Activated naive CD8-positive, alpha-beta T cell treated with anti-CD3 and anti-CD28 coated beads, Interleukin-2, amount 10 ng/mL, durations not matched to agents 7 days and 5 days (primary cell): ENCODE measurements around the gene NMBR. TPM values are rescaled to one million over a fixed set of nuclear protein-coding genes. Genes with fewer than 3 reads are reported as not detected.
"Not testable (repeated sequence)": the region's sequence is repeated elsewhere in the genome, so short reads cannot be mapped to it uniquely, and the experiment has no call there.

Experiments used
- ATAC-seq: fragments of 150-1000 bp; cut with Tn5 transposase; one replicate; pipeline ENCODE4 v1.10.0; 2021; ENCODE audit warnings: low read depth, moderate library complexity
- POLR2A ChIA-PET: fragments of 350-600 bp; sonication (Branson Sonifier 250); formaldehyde crosslinking; loops from one replicate; lab custom pipeline; 2021; ENCODE audit warnings: antibody characterized with exemption; lab: Charles Lee
- DNase-seq: peaks from one replicate; pipeline ENCODE4 v3.0.0; 2021
- H3K27ac Mint-ChIP-seq: one replicate; pipeline ENCODE4 v1.8.0; 2022; ENCODE audit warnings: mild to moderate bottlenecking, mixed read lengths
- H3K27me3 Mint-ChIP-seq: one replicate; pipeline ENCODE4 v1.8.0; 2022; ENCODE audit warnings: mild to moderate bottlenecking, moderate library complexity, mixed read lengths
- H3K36me3 Mint-ChIP-seq: one replicate; pipeline ENCODE4 v1.8.0; 2021; ENCODE audit warnings: mild to moderate bottlenecking, mixed read lengths
- H3K4me1 Mint-ChIP-seq: one replicate; pipeline ENCODE4 v1.8.0; 2021; ENCODE audit warnings: mixed read lengths
- H3K4me3 Mint-ChIP-seq: one replicate; pipeline ENCODE4 v1.8.0; 2022; ENCODE audit warnings: mild to moderate bottlenecking, moderate library complexity, mixed read lengths
- H3K9me3 Mint-ChIP-seq: one replicate; pipeline ENCODE4 v1.8.0; 2021; ENCODE audit warnings: mixed read lengths
- total RNA-seq, 2 experiments: library from RNA; stranded (reverse); gene quantifications; one replicate each; pipeline ENCODE4 v1.2.3, GENCODE V29; 2021

Gene NMBR
- total RNA-seq, 2 experiments from 2014 or later, result not detected

DNA sequence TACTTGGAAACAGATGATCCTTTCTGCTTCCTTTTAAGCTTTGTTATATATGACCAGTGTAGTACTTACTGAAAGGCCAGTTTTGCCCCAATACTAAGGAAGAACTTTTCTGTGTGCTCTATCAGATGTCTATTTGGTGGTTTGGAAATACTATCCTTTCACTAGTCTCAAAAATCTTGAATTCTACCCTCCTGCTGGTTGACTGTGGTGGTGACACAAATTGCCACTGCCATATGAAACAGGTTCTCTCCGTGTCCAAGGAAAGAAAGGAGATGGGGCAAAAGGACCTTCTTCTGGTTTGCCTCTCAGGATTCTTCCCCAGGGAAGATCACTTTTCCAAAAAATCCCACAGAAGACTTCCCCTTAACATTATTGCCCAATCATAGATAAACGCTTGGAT is 8.0 kb downstream of the NMBR start:
- Mint-ChIP-seq H3K36me3 (no peaks in the 10 kb centered on the region), H3K27ac (no peak overlapping the region), H3K9me3 (no peaks in the 10 kb centered on the region), H3K27me3 (peaks cover 5% of the 10 kb centered on the region), H3K4me3 (no peak overlapping the region), H3K4me1 (no peaks in the 10 kb centered on the region)
- no peak for DNase-seq
- no peak for ATAC-seq
- POLR2A ChIA-PET, result no interaction called here

DNA sequence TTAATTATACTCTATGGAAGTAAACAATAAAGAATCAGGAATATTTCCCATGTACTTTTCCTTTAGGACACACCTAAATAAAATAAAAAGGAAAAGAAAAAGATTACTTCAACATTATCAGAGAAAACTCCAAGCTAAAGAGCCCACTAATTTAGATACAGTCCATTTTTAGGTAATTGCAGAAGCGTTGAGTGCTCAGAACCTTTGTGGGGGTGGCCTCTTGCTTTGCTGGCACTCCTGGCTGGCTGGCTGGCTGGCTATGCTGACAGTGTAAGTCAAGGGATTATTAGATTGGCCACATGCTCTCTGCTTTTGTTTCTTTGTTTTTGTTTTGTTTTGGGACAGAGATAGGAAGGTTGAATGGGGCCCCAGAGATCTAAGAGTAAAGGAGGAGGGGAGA is 14.3 kb downstream of the NMBR start, which contains the start of gene GJE1:
Gene GJE1 (plus strand): TSS at position 301 of the 400 bp plus-strand sequence. CDS start 234 bp downstream, outside the sequence.
- Mint-ChIP-seq H3K9me3 (no peaks in the 10 kb centered on the region), H3K4me1 (no peaks in the 10 kb centered on the region), H3K27me3 (peaks cover 17% of the 10 kb centered on the region), H3K36me3 (no peaks in the 10 kb centered on the region), H3K4me3 (no peak within 1 kb of the TSS), H3K27ac (no peak within 1 kb of the TSS)
- ATAC-seq (no peak), DNase-seq (no peak)
- POLR2A ChIA-PET, result no interaction called here

GRCh38 chr6:142130814-142131213 is 16.1 kb downstream of the NMBR start:
- Mint-ChIP-seq H3K4me1 (no peaks in the 10 kb centered on the region), H3K9me3 (no peaks in the 10 kb centered on the region), H3K27me3 (peaks cover 23% of the 10 kb centered on the region), H3K27ac (no peak overlapping the region), H3K36me3 (no peaks in the 10 kb centered on the region), H3K4me3 (no peak overlapping the region)
- POLR2A ChIA-PET, result no interaction called here
- no peak for DNase-seq
- ATAC-seq, result no peak

DNA sequence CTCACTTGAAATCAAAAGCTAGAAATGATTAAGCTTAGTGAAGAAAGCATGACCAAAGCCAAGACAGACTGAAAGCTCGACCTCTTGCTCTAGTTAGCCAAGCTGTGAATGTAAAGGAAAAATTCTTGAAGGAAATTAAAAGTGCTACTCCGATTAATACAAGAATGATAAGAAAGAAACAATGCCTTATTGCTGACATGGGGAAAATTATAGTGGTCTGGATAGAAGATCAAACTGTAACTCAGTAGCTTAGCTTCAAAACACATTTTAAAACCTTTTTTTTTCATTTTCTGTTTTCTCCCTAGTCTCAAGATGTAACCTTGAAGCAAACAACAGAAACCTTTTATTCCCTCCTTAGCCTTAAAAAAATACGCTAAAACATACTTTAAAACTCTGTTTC is 25.6 kb downstream of the NMBR start:
- DNase-seq (no peak), ATAC-seq (no peak)
- no peaks in the 10 kb centered on the region for H3K36me3 Mint-ChIP-seq
- POLR2A ChIA-PET, result no interaction called here
- H3K27ac Mint-ChIP-seq, result no peak overlapping the region
- no peak overlapping the region for H3K4me3 Mint-ChIP-seq
- no peaks in the 10 kb centered on the region for H3K4me1 Mint-ChIP-seq
- no peaks in the 10 kb centered on the region for H3K9me3 Mint-ChIP-seq
- no peaks in the 10 kb centered on the region for H3K27me3 Mint-ChIP-seq

DNA sequence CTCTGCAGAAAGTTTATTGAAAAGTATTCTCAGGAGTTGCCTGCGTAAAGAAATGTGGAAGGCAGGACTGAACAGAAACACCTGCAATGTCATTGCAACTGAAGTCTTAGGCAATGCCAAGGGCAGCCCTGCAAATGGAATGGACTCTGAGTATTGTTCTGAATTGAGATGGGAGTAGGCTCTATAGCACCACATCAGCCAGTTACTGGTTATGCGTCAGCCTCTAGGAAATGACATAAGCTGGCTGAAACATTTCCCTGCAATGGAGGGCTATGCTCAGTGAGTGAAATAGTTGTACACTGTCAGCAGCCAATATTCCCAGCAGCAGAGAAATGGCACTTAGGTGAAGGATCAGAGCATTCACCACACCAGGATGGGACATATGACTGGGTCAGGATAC is 28.0 kb downstream of the NMBR start:
- Mint-ChIP-seq H3K9me3 (no peaks in the 10 kb centered on the region), H3K27ac (no peak overlapping the region), H3K27me3 (no peaks in the 10 kb centered on the region), H3K4me3 (no peak overlapping the region), H3K4me1 (no peaks in the 10 kb centered on the region), H3K36me3 (no peaks in the 10 kb centered on the region)
- no peak for DNase-seq
- POLR2A ChIA-PET, result no interaction called here
- ATAC-seq, result no peak

DNA sequence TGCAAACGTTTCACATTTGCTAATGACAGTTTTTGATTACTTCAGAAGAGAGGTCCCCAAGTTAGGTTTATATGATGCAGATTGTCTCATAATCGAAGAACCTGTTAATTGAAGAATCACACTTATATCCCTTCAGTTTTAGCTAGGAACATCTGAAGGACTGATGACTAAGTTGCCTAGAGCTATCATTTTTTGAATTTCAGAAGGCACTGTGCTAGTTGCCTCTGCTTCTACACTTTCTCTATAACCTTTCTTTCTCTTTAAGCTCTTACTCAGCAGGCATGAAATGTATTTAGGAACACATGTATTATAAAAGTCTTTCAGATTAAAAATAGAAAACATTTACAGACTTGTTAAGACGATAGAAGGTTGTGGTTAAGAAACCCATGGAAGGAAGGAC is 28.6 kb downstream of the NMBR start:
- ATAC-seq (no peak), DNase-seq (no peak)
- POLR2A ChIA-PET, result no interaction called here
- no peaks in the 10 kb centered on the region for H3K27me3 Mint-ChIP-seq
- H3K36me3 Mint-ChIP-seq, result no peaks in the 10 kb centered on the region
- no peak overlapping the region for H3K27ac Mint-ChIP-seq
- no peaks in the 10 kb centered on the region for H3K9me3 Mint-ChIP-seq
- no peaks in the 10 kb centered on the region for H3K4me1 Mint-ChIP-seq
- H3K4me3 Mint-ChIP-seq, result no peak overlapping the region

- H3K9me3 Mint-ChIP-seq, result no peaks in the 10 kb centered on the region
- no peaks in the 10 kb centered on the region for H3K36me3 Mint-ChIP-seq
- H3K4me3 Mint-ChIP-seq, result no peak overlapping the region
- no peaks in the 10 kb centered on the region for H3K4me1 Mint-ChIP-seq
- ATAC-seq (no peak), DNase-seq (no peak)
- POLR2A ChIA-PET, result no interaction called here
- no peak overlapping the region for H3K27ac Mint-ChIP-seq
- no peaks in the 10 kb centered on the region for H3K27me3 Mint-ChIP-seq
Measured at GRCh38 chr6:142117366-142117765, 29.6 kb downstream of the NMBR start.

GRCh38 chr6:142112451-142113061 is 34.4 kb downstream of the NMBR start:
- no peaks in the 10 kb centered on the region for H3K9me3 Mint-ChIP-seq
- no peaks in the 10 kb centered on the region for H3K4me1 Mint-ChIP-seq
- H3K36me3 Mint-ChIP-seq, result no peaks in the 10 kb centered on the region
- peaks cover 5% of the 10 kb centered on the region for H3K27me3 Mint-ChIP-seq
- no peak overlapping the region for H3K27ac Mint-ChIP-seq
- ATAC-seq (no peak), DNase-seq (peak; percentile 53)
- H3K4me3 Mint-ChIP-seq, result no peak overlapping the region
- POLR2A ChIA-PET, result no interaction called here

DNA sequence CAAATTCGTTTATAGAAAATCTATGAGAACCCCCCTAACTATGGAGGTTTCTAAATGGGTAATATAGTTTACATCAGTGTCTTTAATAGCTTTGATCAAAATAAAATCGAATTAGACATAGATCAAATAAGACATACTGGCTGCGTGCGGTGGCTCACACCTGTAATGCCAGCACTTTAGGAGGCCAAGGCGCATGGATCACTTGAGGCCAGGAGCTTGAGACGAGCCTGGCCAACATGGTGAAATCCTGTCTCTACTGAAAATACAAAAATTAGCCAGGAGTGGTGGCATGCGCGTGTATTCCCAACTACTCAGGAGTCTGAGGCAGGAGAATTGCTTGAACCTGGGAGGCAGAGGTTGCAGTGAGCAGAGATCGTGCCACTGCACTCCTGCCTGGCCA is 36.1 kb downstream of the NMBR start:
- ATAC-seq, H3K4me3 Mint-ChIP-seq, H3K27me3 Mint-ChIP-seq, H3K36me3 Mint-ChIP-seq, DNase-seq, POLR2A ChIA-PET, H3K9me3 Mint-ChIP-seq, H3K27ac Mint-ChIP-seq, H3K4me1 Mint-ChIP-seq: not testable (repeated sequence)

DNA sequence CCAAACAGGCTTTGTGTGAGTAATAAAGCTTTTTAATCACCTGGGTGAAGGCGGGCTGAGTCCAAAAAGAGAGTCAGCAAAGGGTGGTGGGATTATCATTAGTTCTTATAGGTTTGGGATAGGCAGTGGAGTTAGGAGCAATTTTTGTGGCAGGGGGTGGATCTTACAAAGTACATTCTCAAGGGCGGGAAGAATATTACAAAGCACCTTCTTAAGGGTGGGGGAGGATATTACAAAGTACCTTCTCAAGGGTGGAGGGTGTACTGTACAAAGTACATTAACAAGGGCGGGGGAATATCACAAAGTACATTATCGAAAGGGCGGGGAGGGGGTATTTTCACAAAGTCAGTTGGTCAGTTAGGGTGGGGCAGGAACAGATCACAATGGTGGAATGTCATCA is 42.1 kb downstream of the NMBR start:
- H3K36me3 Mint-ChIP-seq, H3K27me3 Mint-ChIP-seq, H3K4me1 Mint-ChIP-seq, ATAC-seq, H3K4me3 Mint-ChIP-seq, POLR2A ChIA-PET, H3K9me3 Mint-ChIP-seq, H3K27ac Mint-ChIP-seq, DNase-seq: not testable (repeated sequence)

DNA sequence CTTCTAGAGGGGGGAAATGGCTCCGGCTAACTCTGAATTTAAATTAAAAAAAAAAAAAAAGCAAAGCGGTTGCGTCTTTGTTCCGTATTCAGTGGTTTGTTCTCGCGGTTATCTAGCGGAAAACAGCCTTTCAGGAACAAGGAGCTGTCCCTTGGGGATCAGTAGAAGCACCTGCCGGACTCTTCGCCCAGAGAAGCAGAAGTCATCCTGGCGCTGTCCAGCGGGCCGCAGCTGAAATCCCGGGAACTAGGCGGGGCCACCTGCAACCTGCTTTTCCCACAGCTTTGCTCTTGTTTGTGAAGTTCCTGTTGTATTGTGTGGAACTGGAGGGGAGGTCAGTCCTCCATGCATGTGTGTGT is 58.1 kb downstream of the NMBR start:
- Mint-ChIP-seq H3K36me3 (no peaks in the 10 kb centered on the region), H3K27me3 (peaks cover 29% of the 10 kb centered on the region)
- POLR2A ChIA-PET, result no interaction called here

DNA sequence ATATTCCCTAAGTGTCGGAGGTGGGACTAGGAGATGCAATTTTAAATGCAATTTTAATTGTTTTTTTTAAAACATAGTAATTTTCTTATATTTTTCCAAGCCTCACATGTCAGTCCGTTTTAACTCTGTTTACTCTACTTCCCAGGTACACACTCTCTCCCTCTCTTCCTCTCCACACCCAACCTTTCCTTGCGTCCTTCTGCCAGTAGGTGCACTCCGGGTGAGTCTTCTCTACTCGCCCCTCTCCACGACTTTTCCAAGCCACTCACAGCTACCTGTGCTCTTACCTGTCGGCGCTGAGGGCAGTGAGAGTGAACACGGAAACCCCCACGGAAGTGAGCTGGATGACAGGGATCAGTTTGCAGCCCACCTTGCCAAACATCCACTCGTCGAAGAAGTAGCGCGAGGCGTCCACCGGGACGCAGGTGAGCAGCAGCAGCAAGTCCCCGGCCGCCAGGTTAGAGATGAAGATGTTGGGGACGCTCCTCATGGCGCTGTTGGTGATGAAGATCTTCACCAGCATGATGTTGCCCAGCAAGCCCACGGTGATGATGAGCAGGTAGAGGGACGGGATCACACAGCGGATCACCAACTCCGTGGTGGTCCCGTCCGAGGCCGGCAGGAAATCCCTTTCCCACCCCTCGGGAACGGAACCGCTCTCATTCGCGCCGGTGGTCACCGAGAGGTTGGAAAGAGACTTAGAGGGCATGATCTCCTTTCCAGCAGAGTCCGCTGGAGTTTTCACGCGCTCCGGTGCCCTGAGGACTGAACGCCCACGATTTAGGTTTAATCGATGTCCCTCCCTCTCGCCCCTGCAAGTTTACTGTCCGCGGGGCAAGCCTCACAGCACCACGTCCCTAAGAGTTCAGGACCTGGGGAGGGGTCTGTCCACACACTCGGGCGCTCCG is 58.7 kb downstream of the NMBR start:
- Mint-ChIP-seq H3K4me3 (peak overlapping the region; percentile 43), H3K4me1 (no peaks in the 10 kb centered on the region), H3K27ac (no peak overlapping the region), H3K36me3 (no peaks in the 10 kb centered on the region), H3K27me3 (peaks cover 29% of the 10 kb centered on the region), H3K9me3 (no peaks in the 10 kb centered on the region)
- POLR2A ChIA-PET, result no interaction called here
- ATAC-seq (no peak), DNase-seq (no peak)

More for the DNA sequence above, 58.1 kb downstream of the NMBR start:
- H3K27ac Mint-ChIP-seq, result no peak overlapping the region
- H3K9me3 Mint-ChIP-seq, result no peaks in the 10 kb centered on the region
- no peak overlapping the region for H3K4me3 Mint-ChIP-seq
- no peaks in the 10 kb centered on the region for H3K4me1 Mint-ChIP-seq
- ATAC-seq (no peak), DNase-seq (no peak)

- Mint-ChIP-seq H3K27me3 (no peaks in the 10 kb centered on the region), H3K9me3 (no peaks in the 10 kb centered on the region), H3K4me3 (no peak overlapping the region), H3K36me3 (no peaks in the 10 kb centered on the region), H3K27ac (no peak overlapping the region), H3K4me1 (peaks cover 5% of the 10 kb centered on the region)
- ATAC-seq, result no peak
- no peak for DNase-seq
- POLR2A ChIA-PET, result no interaction called here
Measured at GRCh38 chr6:142079130-142079529, 67.8 kb downstream of the NMBR start.

DNA sequence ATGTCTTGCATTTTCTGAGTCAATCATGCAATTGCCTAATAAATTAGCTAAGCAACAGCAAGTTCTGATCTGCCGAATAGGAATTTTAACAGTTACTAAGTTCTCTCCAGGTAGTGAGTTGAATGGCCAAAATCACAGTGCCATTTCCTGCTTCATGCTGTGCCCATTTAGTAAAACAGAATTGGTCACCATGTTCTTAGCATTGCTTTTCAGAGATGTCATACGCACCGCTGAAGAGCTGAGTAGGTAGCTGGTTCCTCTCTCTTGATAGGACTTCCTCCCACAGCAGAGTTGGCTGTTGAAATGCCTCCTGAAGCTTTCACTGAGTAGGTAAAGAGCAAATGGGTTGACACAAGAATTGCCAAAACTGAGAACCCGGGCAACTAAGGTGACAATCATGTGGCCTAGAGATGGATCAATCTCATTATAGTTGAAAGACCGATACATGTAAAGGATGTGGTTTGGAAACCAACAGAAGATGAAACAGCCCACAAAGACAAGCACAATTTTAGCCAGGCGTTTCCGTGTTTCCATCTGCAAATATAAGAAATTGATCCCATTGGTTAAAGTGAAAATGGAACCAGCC is 71.3 kb downstream of the NMBR start:
- H3K9me3 Mint-ChIP-seq, result peaks cover 6% of the 10 kb centered on the region
- no peak for DNase-seq
- ATAC-seq, result peak; percentile 54
- H3K4me1 Mint-ChIP-seq, result peaks cover 5% of the 10 kb centered on the region
- no peaks in the 10 kb centered on the region for H3K36me3 Mint-ChIP-seq
- peak overlapping the region; percentile 43 for H3K4me3 Mint-ChIP-seq
- H3K27me3 Mint-ChIP-seq, result no peaks in the 10 kb centered on the region
- H3K27ac Mint-ChIP-seq, result no peak overlapping the region
- POLR2A ChIA-PET, result no interaction called here
